Endothelial cell of umbilical vein (primary cell): ENCODE measurements around the gene TANGO6. TPM values are rescaled to one million over a fixed set of nuclear protein-coding genes. Genes with fewer than 3 reads are reported as not detected.

Source experiments
- BruUV-seq: library from RNA; stranded (reverse); fragments of 400-500 nt; replicated peaks from 2 replicates; lab custom pipeline; 2021; lab: Mats Ljungman, UMichigan
- CTCF ChIA-PET: fragments of 300-600, 350-600 bp; sonication (Branson Sonifier 250); formaldehyde crosslinking; loops from one replicate; lab custom pipeline; 2021; ENCODE audit warnings: antibody characterized with exemption, inconsistent platforms; lab: Charles Lee
- POLR2A ChIA-PET: fragments of 300-600, 350-600 bp; sonication (Branson Sonifier 250); formaldehyde crosslinking; loops from one replicate; lab custom pipeline; 2021; ENCODE audit warnings: antibody characterized with exemption, inconsistent platforms; lab: Charles Lee
- DNase-seq: peaks from one replicate; pipeline ENCODE4 v3.0.0-alpha.2; 2011; ENCODE audit warnings: low read depth, low spot score
- FAIRE-seq: peaks from 2 replicates; lab custom pipeline; 2011; peaks lifted over from hg19 to GRCh38; lab: Jason Lieb, UNC
- H2AFZ ChIP-seq: 2 replicates; pipeline ENCODE4 v1.6.0; 2012; ENCODE audit warnings: low read depth, low read length, control low read depth, inconsistent platforms
- H3K27ac ChIP-seq: 2 replicates; pipeline ENCODE4 v1.5.1; 2011; ENCODE audit warnings: low read depth, mild to moderate bottlenecking, control low read depth, low read length, moderate library complexity; ENCODE audit not compliant: insufficient read depth
- H3K27me3 ChIP-seq, 2 experiments: 2 replicates each; pipeline versions ENCODE4 v1.6.0 to v1.6.1; 2011; ENCODE audit warnings: low read length in 2 of 2, mixed read lengths in 1 of 2; ENCODE audit not compliant: control insufficient read depth in 2 of 2, insufficient read depth in 2 of 2
- H3K36me3 ChIP-seq, 2 experiments: 2 replicates in 1 of 2; 3 replicates in 1 of 2; pipeline ENCODE4 v1.5.1; 2011; ENCODE audit warnings: low read length in 2 of 2, mild to moderate bottlenecking in 1 of 2, moderate library complexity in 1 of 2; ENCODE audit not compliant: control insufficient read depth in 2 of 2, insufficient read depth in 2 of 2; ENCODE audit errors: extremely low read depth in 1 of 2
- H3K4me1 ChIP-seq: 3 replicates; pipeline ENCODE4 v1.5.1; 2011; ENCODE audit warnings: mild to moderate bottlenecking, low read length; ENCODE audit not compliant: control insufficient read depth, insufficient read depth; ENCODE audit errors: extremely low read depth
- H3K4me2 ChIP-seq: 2 replicates; pipeline ENCODE4 v1.6.1; 2011; ENCODE audit warnings: low read length, control low read depth, mixed read lengths; ENCODE audit not compliant: insufficient read depth
- H3K4me3 ChIP-seq, 3 experiments: fragments of 200-600 bp in 1 of 3; sonication (generic), shearing (Covaris generic) in 1 of 3; replicated peaks in 1 of 3; 2 replicates each; pipeline ENCODE4 v1.5.1; 2011 to 2016; ENCODE audit warnings: control low read depth in 3 of 3, low read length in 3 of 3, mild to moderate bottlenecking in 2 of 3, inconsistent platforms in 1 of 3, low read depth in 1 of 3, moderate library complexity in 1 of 3; ENCODE audit not compliant: insufficient read depth in 1 of 3
- H3K79me2 ChIP-seq: 2 replicates; pipeline ENCODE4 v1.6.0; 2012; ENCODE audit warnings: low read length, inconsistent platforms; ENCODE audit not compliant: control insufficient read depth, insufficient read depth
- H3K9ac ChIP-seq: replicated peaks from 2 replicates; pipeline ENCODE3; 2011; ENCODE audit warnings: low read length, control low read depth; ENCODE audit not compliant: insufficient read depth; ENCODE audit errors: extremely low read depth
- H3K9me1 ChIP-seq: replicated peaks from 3 replicates; pipeline ENCODE4 v1.6.0; 2011; ENCODE audit warnings: mild to moderate bottlenecking, low read length; ENCODE audit not compliant: control insufficient read depth, insufficient read depth; ENCODE audit errors: extremely low read depth
- H3K9me3 ChIP-seq: replicated peaks from 2 replicates; pipeline ENCODE4 v1.5.1; 2012; ENCODE audit warnings: low read length, inconsistent platforms; ENCODE audit not compliant: control insufficient read depth, insufficient read depth
- H4K20me1 ChIP-seq: replicated peaks from 2 replicates; pipeline ENCODE3; 2011; ENCODE audit warnings: mild to moderate bottlenecking, low read length; ENCODE audit not compliant: control insufficient read depth, insufficient read depth; ENCODE audit errors: extremely low read depth
- CTCF ChIP-seq, 2 donors: IDR thresholded peaks; 1 replicate in 1 of 2; 2 replicates in 1 of 2; pipeline ENCODE4 v1.5.1; 2011; ENCODE audit warnings: low read length in 2 of 2, mild to moderate bottlenecking in 2 of 2, moderate library complexity in 2 of 2, control low read depth in 1 of 2, inconsistent platforms in 1 of 2, low read depth in 1 of 2; ENCODE audit not compliant: insufficient read depth in 1 of 2; ENCODE audit errors: extremely low read depth in 1 of 2
- EZH2 ChIP-seq: IDR thresholded peaks from 2 replicates; pipeline ENCODE4 v1.6.1; 2012; ENCODE audit warnings: borderline replicate concordance, low read depth, mild to moderate bottlenecking, moderate library complexity, low read length, inconsistent platforms; ENCODE audit not compliant: severe bottlenecking
- FOS ChIP-seq: IDR thresholded peaks from 2 replicates; pipeline ENCODE4 v1.6.1; 2011; ENCODE audit warnings: mild to moderate bottlenecking, low read length, moderate library complexity, borderline replicate concordance; ENCODE audit not compliant: insufficient read depth
- GATA2 ChIP-seq: IDR thresholded peaks from 2 replicates; pipeline ENCODE4 v1.7.0; 2011; ENCODE audit warnings: low read depth, mild to moderate bottlenecking, moderate library complexity, mixed read lengths, low read length; ENCODE audit not compliant: insufficient read length, insufficient read depth
- JUN ChIP-seq: IDR thresholded peaks from 2 replicates; pipeline ENCODE4 v1.6.1; 2011; ENCODE audit warnings: borderline replicate concordance, low read depth; ENCODE audit not compliant: insufficient read length, insufficient read depth
- MAX ChIP-seq: IDR thresholded peaks from 2 replicates; pipeline ENCODE4 v1.6.1; 2011; ENCODE audit not compliant: insufficient read depth, insufficient read length
- MYC ChIP-seq: IDR thresholded peaks from one replicate; pipeline ENCODE4 v1.6.1; 2011; ENCODE audit warnings: mild to moderate bottlenecking, low read depth, low read length
- POLR2A ChIP-seq: IDR thresholded peaks from 2 replicates; pipeline ENCODE4 v1.6.1; 2012; ENCODE audit warnings: low read depth, mild to moderate bottlenecking, control low read depth, low read length
- POLR2AphosphoS5 ChIP-seq: IDR thresholded peaks from 2 replicates; pipeline ENCODE4 v1.6.1; 2012; ENCODE audit warnings: low read depth, mild to moderate bottlenecking, control low read depth, low read length, moderate library complexity; ENCODE audit not compliant: insufficient read depth
- dilution Hi-C: fragments of 300-500 bp; cut with MboI; formaldehyde crosslinking; loops from one replicate; pipeline ENCODE4 v1.15.0; 2019; ENCODE audit warnings: low sequenced_read_pairs; ENCODE audit not compliant: extremely low pct_ligation_motif_present
- intact Hi-C: fragments of 100-400 bp; cut with micrococcal nuclease; formaldehyde crosslinking; loops from one replicate; pipeline ENCODE4 v1.10.0; 2022
- polyA plus RNA-seq, 4 experiments: library from polyadenylated mRNA; depleted of rRNA in 3 of 4; stranded (reverse) in 3 of 4; unstranded in 1 of 4; fragments of >200 nt; gene quantifications; 2 replicates each; pipeline versions ENCODE4 v1.2.1 to v1.2.3, GENCODE V29; 2011 to 2012; ENCODE audit warnings: missing spikeins in 1 of 4
- total RNA-seq: library from RNA; stranded (reverse); gene quantifications from 2 replicates; pipeline ENCODE4 v1.2.3, GENCODE V29; 2021

Gene TANGO6
- total and polyA plus RNA-seq, 2 donors (not counting 3 experiments of a cell fraction or from before 2014, with no cell fraction given): 6.7 to 21.2 TPM

DNA sequence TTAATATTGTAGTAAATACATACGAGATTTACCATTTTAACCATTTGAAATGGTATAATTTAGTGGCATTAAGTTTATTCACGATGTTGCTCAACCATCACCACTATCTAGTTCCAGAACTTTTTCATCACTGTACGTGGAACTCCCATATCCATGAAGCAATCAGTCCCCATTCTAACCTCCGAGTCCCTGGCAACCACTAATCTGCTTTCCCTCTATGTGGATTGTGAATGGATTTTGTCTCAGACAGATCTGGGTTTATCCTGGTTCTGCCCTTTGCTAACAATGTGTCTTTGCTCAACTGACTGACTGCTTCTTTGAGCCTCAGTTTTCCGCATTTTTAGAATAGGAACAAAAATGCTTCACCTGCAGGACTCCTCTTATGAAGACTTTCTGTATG, 51.4 kb downstream of the TANGO6 start:
- Histone ChIP-seq H3K4me2 (no peak overlapping the region), H3K36me3 (no peaks in the 10 kb centered on the region), H3K79me2 (no peaks in the 10 kb centered on the region), H2AFZ (no peak overlapping the region), H3K27me3 (no peaks in the 10 kb centered on the region), H3K9ac (no peak overlapping the region), H3K9me3 (no peaks in the 10 kb centered on the region), H3K4me3 (no peak overlapping the region), H3K27ac (no peak overlapping the region), H3K9me1 (no peaks in the 10 kb centered on the region), H3K4me1 (no peaks in the 10 kb centered on the region), H4K20me1 (no peaks in the 10 kb centered on the region)
- dilution Hi-C loops (no loop called here), intact Hi-C loops (no loop called here)
- TF ChIP-seq POLR2AphosphoS5: no peak
- TF ChIP-seq EZH2: no peak
- no peak for TF ChIP-seq POLR2A
- no peak for TF ChIP-seq JUN
- no peak for TF ChIP-seq MYC
- no peak for TF ChIP-seq GATA2
- ChIA-PET CTCF (interaction anchor here (0.7 to 1.0 kb wide), 3 partner anchors 47 to 304 kb away, joined by 3 to 8 read pairs (median 4); no protein-coding TSS in a partner anchor), POLR2A (no interaction called here)
- no TSS peak for BruUV-seq
- no peak for FAIRE-seq
- no peak for DNase-seq

- dilution Hi-C loops (no loop called here), intact Hi-C loops (no loop called here)
- ChIA-PET CTCF (interaction anchor here (0.6 to 2.3 kb wide), 7 partner anchors 13 to 368 kb away, joined by 3 to 10 read pairs (median 3); no protein-coding TSS in a partner anchor), POLR2A (interaction anchor here (0.6 kb wide), 1 partner anchor 45 kb away, joined by 6 read pairs; no protein-coding TSS in a partner anchor)
- Histone ChIP-seq H3K9me3 (no peaks in the 10 kb centered on the region), H3K36me3 (no peaks in the 10 kb centered on the region), H3K4me2 (no peak overlapping the region), H3K4me1 (no peaks in the 10 kb centered on the region), H3K9ac (no peak overlapping the region), H3K79me2 (no peaks in the 10 kb centered on the region), H3K27ac (no peak overlapping the region), H4K20me1 (no peaks in the 10 kb centered on the region), H3K27me3 (no peaks in the 10 kb centered on the region), H3K9me1 (no peaks in the 10 kb centered on the region), H3K4me3 (no peak overlapping the region), H2AFZ (no peak overlapping the region)
- DNase-seq (no peak), FAIRE-seq (no peak)
- BruUV-seq: no TSS peak
- no peak for TF ChIP-seq JUN
- TF ChIP-seq FOS: no peak
- TF ChIP-seq CTCF (IDR thresholded peaks at IDR 0.05; ENCODE audit: extremely low read depth in 1 of 2, insufficient read depth in 1 of 2, low read depth in 1 of 2, low read length in 2 of 2): no peak
- no peak for TF ChIP-seq EZH2
- no peak for TF ChIP-seq MAX
- no peak for TF ChIP-seq GATA2
- no peak for TF ChIP-seq MYC
- TF ChIP-seq POLR2A: no peak
- TF ChIP-seq POLR2AphosphoS5: no peak
Measured at GRCh38 chr16:68898026-68898425, 54.7 kb downstream of the TANGO6 start.
